PC-9 (cell line): ENCODE measurements around the gene ZNF792. TPM values are rescaled to one million over a fixed set of nuclear protein-coding genes. Genes with fewer than 3 reads are reported as not detected.

Source experiments
- BruUV-seq: library from RNA; stranded (reverse); fragments of 400-500 nt; replicated peaks from 2 replicates; lab custom pipeline; 2021; lab: Mats Ljungman, UMichigan
- CTCF ChIA-PET: fragments of 300-600 bp; sonication (Branson Sonifier 250); formaldehyde crosslinking; loops from one replicate; lab custom pipeline; 2022; ENCODE audit warnings: antibody characterized with exemption; lab: Charles Lee
- POLR2A ChIA-PET: fragments of 300-600 bp; sonication (Branson Sonifier 250); formaldehyde crosslinking; loops from one replicate; lab custom pipeline; 2022; ENCODE audit warnings: antibody characterized with exemption; ENCODE audit not compliant: unreplicated experiment; lab: Charles Lee
- DNase-seq, 2 experiments: peaks; one replicate each; pipeline versions ENCODE4 v3.0.0 to v3.0.0-alpha.2; 2015 to 2022; ENCODE audit warnings: mixed read lengths in 1 of 2
- H2AFZ ChIP-seq: fragments of 200-600 bp; sonication (generic); 2 replicates; pipeline ENCODE4 v1.8.1; 2017; ENCODE audit warnings: antibody characterized with exemption
- H3F3A ChIP-seq: fragments of 200-600 bp; sonication (generic); 2 replicates; pipeline ENCODE4 v1.8.1; 2017; ENCODE audit warnings: antibody characterized with exemption, mild to moderate bottlenecking, low read depth; ENCODE audit not compliant: insufficient read depth
- H3K27ac ChIP-seq: fragments of 200-600 bp; sonication (generic); 2 replicates; pipeline ENCODE4 v1.6.1; 2016; ENCODE audit warnings: mixed run types
- H3K27me3 ChIP-seq: fragments of 200-600 bp; sonication (generic); 2 replicates; pipeline ENCODE4 v1.6.1; 2016; ENCODE audit warnings: low read depth, mixed run types; ENCODE audit not compliant: insufficient read depth
- H3K36me3 ChIP-seq: fragments of 200-600 bp; sonication (generic); 2 replicates; pipeline ENCODE4 v1.6.1; 2016; ENCODE audit warnings: low read depth, mixed run types
- H3K4me1 ChIP-seq: fragments of 200-600 bp; sonication (generic); replicated peaks from 2 replicates; pipeline ENCODE4 v1.6.1; 2016; ENCODE audit warnings: mixed run types; ENCODE audit not compliant: insufficient read depth
- H3K4me2 ChIP-seq: fragments of 200-600 bp; sonication (generic); 2 replicates; pipeline ENCODE4 v1.6.1; 2017; ENCODE audit warnings: mixed run types
- H3K4me3 ChIP-seq: fragments of 200-600 bp; sonication (generic); 2 replicates; pipeline ENCODE4 v1.6.1; 2016; ENCODE audit warnings: mixed run types
- H3K79me2 ChIP-seq: fragments of 200-600 bp; sonication (generic); 2 replicates; pipeline ENCODE4 v1.6.1; 2017; ENCODE audit warnings: low read depth, mixed run types
- H3K9me2 ChIP-seq: fragments of 200-600 bp; sonication (generic); 2 replicates; pipeline ENCODE4 v1.8.1; 2017; ENCODE audit warnings: mild to moderate bottlenecking; ENCODE audit not compliant: insufficient read depth
- H3K9me3 ChIP-seq: fragments of 200-600 bp; sonication (generic); 2 replicates; pipeline ENCODE4 v1.8.1; 2016; ENCODE audit warnings: low read depth; ENCODE audit not compliant: insufficient read depth
- H4K20me1 ChIP-seq: fragments of 200-600 bp; sonication (generic); 2 replicates; pipeline ENCODE4 v1.8.1; 2017; ENCODE audit not compliant: insufficient read depth
- CTCF ChIP-seq: fragments of 200-600 bp; sonication (generic); conservative IDR thresholded peaks from 2 replicates; pipeline ENCODE4 v1.6.1; 2017; ENCODE audit warnings: mixed run types, antibody characterized with exemption, mild to moderate bottlenecking, moderate library complexity
- EZH2 ChIP-seq: fragments of 200-600 bp; sonication (generic); IDR thresholded peaks from 2 replicates; pipeline ENCODE4 v1.8.0; 2017; ENCODE audit warnings: antibody characterized with exemption, low read depth
- intact Hi-C: fragments of 100-400 bp; cut with micrococcal nuclease; formaldehyde crosslinking; loops from one replicate; pipeline ENCODE4 v1.10.0; 2022; ENCODE audit not compliant: unreplicated experiment
- total RNA-seq: library from RNA; stranded (reverse); gene quantifications from 2 replicates; pipeline ENCODE4 v1.2.3, GENCODE V29; 2021

Gene ZNF792
- total RNA-seq, 1 experiment from 2014 or later, result 3.5 TPM

- TF ChIP-seq EZH2 (no peak), CTCF (no peak)
- no peaks in the 10 kb centered on the region for H3K79me2 ChIP-seq
- ChIA-PET POLR2A (no interaction called here), CTCF (no interaction called here)
- H3K4me3 ChIP-seq, result no peak overlapping the region
- no peaks in the 10 kb centered on the region for H4K20me1 ChIP-seq
- no peak overlapping the region for H3K27ac ChIP-seq
- no peaks in the 10 kb centered on the region for H3K36me3 ChIP-seq
- H3K9me3 ChIP-seq, result no peaks in the 10 kb centered on the region
- no peak overlapping the region for H3K4me2 ChIP-seq
- H3K9me2 ChIP-seq, result no peaks in the 10 kb centered on the region
- BruUV-seq, result no TSS peak
- H2AFZ ChIP-seq, result no peak overlapping the region
- intact Hi-C loops, result no loop called here
- DNase-seq, result no peak
- H3K4me1 ChIP-seq, result no peaks in the 10 kb centered on the region
- H3F3A ChIP-seq, result no peaks in the 10 kb centered on the region
- H3K27me3 ChIP-seq, result no peaks in the 10 kb centered on the region
These were observed 27.8 kb downstream of the ZNF792 start for GRCh38 chr19:34936184-34936583.

- Histone ChIP-seq H4K20me1 (no peaks in the 10 kb centered on the region), H3K9me3 (no peaks in the 10 kb centered on the region), H3K36me3 (no peaks in the 10 kb centered on the region), H3K4me3 (no peak overlapping the region), H3K27me3 (peaks cover 2% of the 10 kb centered on the region), H3K9me2 (no peaks in the 10 kb centered on the region), H3F3A (0 out of 2 replicates have a peak, but pooled peaks cover 2% of the 10 kb centered on the region), H3K4me1 (no peaks in the 10 kb centered on the region; the same call in 1 of the 2 replicates), H2AFZ (no peak overlapping the region), H3K27ac (no peak overlapping the region), H3K79me2 (no peaks in the 10 kb centered on the region), H3K4me2 (no peak overlapping the region)
- intact Hi-C loops, result no loop called here
- ChIA-PET POLR2A (no interaction called here), CTCF (no interaction called here)
- DNase-seq, result no peak
- TF ChIP-seq CTCF (no peak), EZH2 (no peak)
- no TSS peak for BruUV-seq
These were observed 31.5 kb downstream of the ZNF792 start for GRCh38 chr19:34932494-34932893.

- no peaks in the 10 kb centered on the region for H3K79me2 ChIP-seq
- intact Hi-C loops, result no loop called here
- H3K4me3 ChIP-seq, result peak within 1 kb of the TSS; percentile 56
- no peaks in the 10 kb centered on the region for H3K9me2 ChIP-seq
- peaks cover 38% of the 10 kb centered on the region for H3K27me3 ChIP-seq
- CTCF ChIA-PET, result interaction anchor here (0.6 kb wide), 2 partner anchors 782 to 1079 kb away, joined by 3 to 6 read pairs; no protein-coding TSS in a partner anchor
- H3K9me3 ChIP-seq, result no peaks in the 10 kb centered on the region; the same call in 1 of the 2 replicates
- DNase-seq, result peak; percentile 45 to 80
- no TSS peak for BruUV-seq
- no peak within 1 kb of the TSS for H3K27ac ChIP-seq
- H3K4me1 ChIP-seq, result no peaks in the 10 kb centered on the region; the same call in 1 of the 2 replicates
- 0 out of 2 replicates have a peak, but pooled peaks cover 3% of the 10 kb centered on the region for H3F3A ChIP-seq
- H3K36me3 ChIP-seq, result no peaks in the 10 kb centered on the region
- H2AFZ ChIP-seq, result peak within 1 kb of the TSS; percentile 72
- POLR2A ChIA-PET, result interaction anchor here (0.6 kb wide), 1 partner anchor 241 kb away, joined by 3 read pairs; no protein-coding TSS in a partner anchor
- TF ChIP-seq CTCF (no peak), EZH2 (no peak)
- no peaks in the 10 kb centered on the region for H4K20me1 ChIP-seq
- H3K4me2 ChIP-seq, result peak within 1 kb of the TSS; percentile 65
These were observed 37.2 kb downstream of the ZNF792 start, which contains the start of gene ZNF30 for GRCh38 chr19:34926685-34927375. Gene ZNF30 (plus strand): TSS chr19:34926903. CDS start chr19:34929948, 3,045 bp downstream.
